ENCODE results near the gene PAK5. TPM values are rescaled to one million over a fixed set of nuclear protein-coding genes. Genes with fewer than 3 reads are reported as not detected.

Gene PAK5
- total and polyA plus RNA-seq, 9 of the 15 experiments (the other 6 are each of a cell fraction or from before 2014, with no cell fraction given): not detected

GRCh38 chr20:9742821-9743220, 96.1 kb downstream of the PAK5 start:
- H3K9me3 ChIP-seq (replicated peaks; ENCODE audit: control insufficient read depth, insufficient read depth, low read depth, low read length): no peaks in the 10 kb centered on the region
- no peak for FAIRE-seq
- TF ChIP-seq TRIM28 (IDR thresholded peaks at IDR 0.05) (no peak), WHSC1 (IDR thresholded peaks at IDR 0.05; ENCODE audit: low read length) (no peak), BCL6 (CRISPR knock-in tag; IDR thresholded peaks at IDR 0.05) (no peak), TARDBP (IDR thresholded peaks at IDR 0.05) (no peak), ZNF23 (CRISPR knock-in tag; IDR thresholded peaks at IDR 0.05) (no peak), ZNF134 (CRISPR knock-in tag; conservative IDR thresholded peaks at IDR 0.05) (no peak), IRF2 (CRISPR knock-in tag; IDR thresholded peaks at IDR 0.05) (no peak), TAF15 (IDR thresholded peaks at IDR 0.05; ENCODE audit: low read depth, low read length) (no peak), ZNF124 (CRISPR knock-in tag; IDR thresholded peaks at IDR 0.05) (no peak), POLR2G (IDR thresholded peaks at IDR 0.05; ENCODE audit: low read depth, low read length) (no peak), ARNT (IDR thresholded peaks at IDR 0.05) (no peak), ZBTB33 (CRISPR knock-in tag; IDR thresholded peaks at IDR 0.05) (no peak), SFPQ (IDR thresholded peaks at IDR 0.05; ENCODE audit: low read depth, low read length) (no peak), IFI16 (CRISPR knock-in tag; IDR thresholded peaks at IDR 0.05) (no peak), ZNF140 (CRISPR knock-in tag; IDR thresholded peaks at IDR 0.05) (no peak), ELF1 (tag; IDR thresholded peaks at IDR 0.05) (no peak), ZBTB17 (CRISPR knock-in tag; IDR thresholded peaks at IDR 0.05) (no peak), CBX2 (IDR thresholded peaks at IDR 0.05; ENCODE audit: insufficient read depth, low read length, poor library complexity, severe bottlenecking) (no peak), ZNF511 (CRISPR knock-in tag; IDR thresholded peaks at IDR 0.05) (no peak)
- no peaks in the 10 kb centered on the region for H3K36me3 ChIP-seq (ENCODE audit: control insufficient read depth, insufficient read depth, low read length)
- no peak overlapping the region for H3K9ac ChIP-seq (ENCODE audit: insufficient read depth in 1 of 2, low read depth in 2 of 2, low read length in 2 of 2)
- no peak for DNase-seq (ENCODE audit: extremely low read depth in 1 of 4, low spot score in 3 of 4)
- no peak overlapping the region for H3K4me2 ChIP-seq (ENCODE audit: insufficient read depth, low read length)
- H3K27me3 ChIP-seq (ENCODE audit: control insufficient read depth in 2 of 2, insufficient read depth in 2 of 2, low read length in 2 of 2): no peaks in the 10 kb centered on the region
- ChIA-PET CTCF (ENCODE audit: low intra/inter-chr PET ratio) (no interaction called here), POLR2A (no interaction called here)
- H4K20me1 ChIP-seq (replicated peaks; ENCODE audit: control insufficient read depth, insufficient read depth, low read length): no peaks in the 10 kb centered on the region
- no peaks in the 10 kb centered on the region for H3K9me1 ChIP-seq (ENCODE audit: control insufficient read depth, insufficient read depth, low read length)
- no peaks in the 10 kb centered on the region for H3K4me1 ChIP-seq (replicated peaks in 1 of 2; ENCODE audit: control insufficient read depth in 2 of 2, insufficient read depth in 2 of 2, low read length in 2 of 2)
- no TSS peak for BruUV-seq (replicated peaks)
- no peak overlapping the region for H2AFZ ChIP-seq (ENCODE audit: low read depth, low read length)
- 0% methylated on average over 4 of the region's 5 CpGs for WGBS (ENCODE audit: insufficient coverage, low coverage, missing lambda C conversion rate)
- in situ Hi-C loops (cut with MboI): no loop called here
- ATAC-seq: no peak
- H3K27ac ChIP-seq (ENCODE audit: extremely low read depth, low read depth, low read length): no peak overlapping the region
- H3K79me2 ChIP-seq (ENCODE audit: control insufficient read depth, insufficient read depth, low read length): no peaks in the 10 kb centered on the region
- intact Hi-C loops (cut with micrococcal nuclease): no loop called here
- no peak overlapping the region for H3K4me3 ChIP-seq
